Small intestine (tissue), 7 donors: Measurements from ENCODE around the gene DLX2. TPM values are rescaled to one million over a fixed set of nuclear protein-coding genes. Genes with fewer than 3 reads are reported as not detected.

ENCODE experiments used
- DNase-seq, 2 donors: peaks; one replicate each; pipeline versions ENCODE4 v3.0.0 to v3.0.0-alpha.2; 2013
- FAIRE-seq: peaks from 2 replicates; lab custom pipeline; 2012; peaks lifted over from hg19 to GRCh38; lab: Jason Lieb, UNC
- H3K27ac ChIP-seq, 3 donors: one replicate each; pipeline ENCODE4 v1.5.1; 2013; ENCODE audit warnings: low read length in 2 of 3, mild to moderate bottlenecking in 2 of 3, control low read depth in 1 of 3, inconsistent platforms in 1 of 3, low read depth in 1 of 3, moderate library complexity in 1 of 3
- H3K27me3 ChIP-seq, 3 donors: one replicate each; pipeline ENCODE4 v1.6.1; 2013; ENCODE audit warnings: low read length in 3 of 3, inconsistent platforms in 1 of 3; ENCODE audit not compliant: control insufficient read depth in 3 of 3, insufficient read depth in 3 of 3
- H3K36me3 ChIP-seq, 3 donors: one replicate each; pipeline ENCODE4 v1.6.1; 2013; ENCODE audit warnings: low read length in 3 of 3, inconsistent platforms in 1 of 3, low read depth in 1 of 3, mild to moderate bottlenecking in 1 of 3, moderate library complexity in 1 of 3; ENCODE audit not compliant: control insufficient read depth in 3 of 3, insufficient read depth in 2 of 3
- H3K4me1 ChIP-seq, 3 donors: one replicate each; pipeline ENCODE4 v1.6.1; 2013; ENCODE audit warnings: low read length in 2 of 3, inconsistent platforms in 1 of 3, low read depth in 1 of 3, mild to moderate bottlenecking in 1 of 3, moderate library complexity in 1 of 3; ENCODE audit not compliant: control insufficient read depth in 3 of 3, insufficient read depth in 2 of 3
- H3K4me3 ChIP-seq, 3 donors: one replicate each; pipeline ENCODE4 v1.5.1; 2013; ENCODE audit warnings: low read length in 3 of 3, control low read depth in 1 of 3, inconsistent platforms in 1 of 3, low read depth in 1 of 3, mild to moderate bottlenecking in 1 of 3, moderate library complexity in 1 of 3
- H3K9me3 ChIP-seq, 2 donors: one replicate each; pipeline ENCODE4 v1.6.1; 2013; ENCODE audit warnings: low read depth in 1 of 2, low read length in 1 of 2; ENCODE audit not compliant: control insufficient read depth in 2 of 2, insufficient read depth in 1 of 2
- WGBS, 3 donors: extraction: QIAGEN DNeasy Blood & Tissue Kit; methylation state at CpG; one replicate each; pipeline ENCODE4 v1.1.7; 2013; 5-methylcytosine and 5-hydroxymethylcytosine counted together
- polyA plus RNA-seq, 4 donors: library from polyadenylated mRNA; stranded (reverse) in 3 of 4; unstranded in 1 of 4; fragments of 200-250 nt in 3 of 4; fragments of 120-200 nt in 1 of 4; gene quantifications; one replicate each; pipeline versions ENCODE4 v1.2.1 to v1.2.3, GENCODE V29; 2013
- donor health status: healthy with polysubstance abuse.
- donor health status: control.
- donor health status: control.
- donor health status: Bipolar disorder and iron deficiency.
- donor health status: healthy.

The DLX2 gene
- polyA plus RNA-seq, 4 donors, result 0.18 to 0.19 TPM; not detected in 2

GRCh38 chr2:172103471-172104272 lies 972 bp upstream of the DLX2 start:
- Histone ChIP-seq H3K9me3 (no peaks in the 10 kb centered on the region), H3K4me1 (peaks cover 5 to 43% (median 6%) of the 10 kb centered on the region in 3 donors), H3K4me3 (no peak overlapping the region), H3K36me3 (no peaks in the 10 kb centered on the region), H3K27me3 (peaks cover 3 to 100% (median 65%) of the 10 kb centered on the region in 3 donors), H3K27ac (no peak overlapping the region)
- DNase-seq (peak; percentile 77 to 85), FAIRE-seq (no peak)
- 1 to 2% (median 2%) methylated on average over 25 of the region's 25 CpGs for WGBS, 3 donors

DNA sequence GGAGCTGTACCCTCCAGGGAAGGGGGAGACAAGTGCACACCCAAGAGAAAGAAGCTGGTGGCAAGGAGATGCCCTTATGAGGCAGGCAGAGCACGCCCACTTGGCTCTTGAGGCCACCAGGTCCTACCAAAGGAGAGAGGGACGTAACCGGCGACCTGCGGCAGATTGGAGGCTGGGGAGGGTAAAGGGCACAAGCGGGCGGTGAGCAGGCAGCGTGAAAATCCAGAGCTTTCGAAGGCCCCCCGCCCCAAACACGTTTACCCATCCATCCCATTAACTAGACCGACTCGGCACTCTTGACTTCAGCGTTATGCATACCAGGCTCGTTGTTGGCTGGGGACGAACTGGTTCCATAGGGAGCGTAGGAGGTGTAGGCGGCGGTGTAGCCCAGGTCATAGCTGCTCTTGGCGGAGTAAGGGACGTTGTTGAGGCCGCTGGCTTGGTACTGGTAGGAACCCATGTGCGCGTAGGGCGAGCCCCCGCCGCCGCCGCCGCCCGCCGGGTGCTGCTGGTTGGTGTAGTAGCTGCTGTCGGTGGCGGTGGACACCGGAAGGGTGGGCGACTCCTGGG lies 794 bp downstream of the DLX2 start:
- Histone ChIP-seq H3K36me3 (no peaks in the 10 kb centered on the region), H3K27me3 (peaks cover 0 to 100% (median 66%) of the 10 kb centered on the region in 3 donors), H3K9me3 (no peaks in the 10 kb centered on the region), H3K27ac (peak overlapping the region in 1 of 3 donors; percentile 1), H3K4me3 (peak overlapping the region in 2 of 3 donors; percentile 36 to 50), H3K4me1 (peaks cover 6 to 40% (median 6%) of the 10 kb centered on the region in 3 donors)
- FAIRE-seq (no peak), DNase-seq (peak in 1 of 2 donors; percentile 61)
- whole genome bisulfite sequencing, 3 donors, result 1 to 3% (median 2%) methylated on average over 36 of the region's 36 CpGs

GRCh38 chr2:172100935-172101820 lies 1.5 kb downstream of the DLX2 start:
- WGBS, 3 donors, result 3 to 6% (median 4%) methylated on average over 54 of the region's 54 CpGs
- Histone ChIP-seq H3K36me3 (no peaks in the 10 kb centered on the region), H3K27me3 (peaks cover 0 to 100% (median 66%) of the 10 kb centered on the region in 3 donors), H3K9me3 (no peaks in the 10 kb centered on the region), H3K27ac (no peak overlapping the region), H3K4me3 (peak overlapping the region in 2 of 3 donors; percentile 25 to 36), H3K4me1 (peaks cover 8 to 36% (median 9%) of the 10 kb centered on the region in 3 donors)
- DNase-seq (peak in 1 of 2 donors; percentile 42), FAIRE-seq (no peak)

GRCh38 chr2:172100080-172100934 lies 2.4 kb downstream of the DLX2 start:
- WGBS, 3 donors, result 3 to 4% (median 3%) methylated on average over 57 to 72 of the region's 72 CpGs
- peaks cover 9 to 35% (median 11%) of the 10 kb centered on the region in 3 donors for H3K4me1 ChIP-seq
- H3K27ac ChIP-seq, result no peak overlapping the region
- H3K27me3 ChIP-seq, result peaks cover 0 to 100% (median 64%) of the 10 kb centered on the region in 3 donors
- no peaks in the 10 kb centered on the region for H3K9me3 ChIP-seq
- peak overlapping the region in 1 of 3 donors; percentile 16 for H3K4me3 ChIP-seq
- FAIRE-seq (no peak), DNase-seq (peak in 1 of 2 donors; percentile 38)
- H3K36me3 ChIP-seq, result no peaks in the 10 kb centered on the region

- Histone ChIP-seq H3K4me3 (peak overlapping the region in 2 of 3 donors; percentile 16 to 26), H3K9me3 (no peaks in the 10 kb centered on the region), H3K27ac (no peak overlapping the region), H3K27me3 (peaks cover 0 to 100% (median 69%) of the 10 kb centered on the region in 3 donors), H3K4me1 (peaks cover 9 to 39% (median 18%) of the 10 kb centered on the region in 3 donors), H3K36me3 (no peaks in the 10 kb centered on the region)
- DNase-seq (no peak), FAIRE-seq (no peak)
- 5 to 8% (median 6%) methylated on average over 12 to 13 of the region's 13 CpGs for WGBS, 3 donors
Measured at GRCh38 chr2:172099472-172100079, 3.1 kb downstream of the DLX2 start.

DNA sequence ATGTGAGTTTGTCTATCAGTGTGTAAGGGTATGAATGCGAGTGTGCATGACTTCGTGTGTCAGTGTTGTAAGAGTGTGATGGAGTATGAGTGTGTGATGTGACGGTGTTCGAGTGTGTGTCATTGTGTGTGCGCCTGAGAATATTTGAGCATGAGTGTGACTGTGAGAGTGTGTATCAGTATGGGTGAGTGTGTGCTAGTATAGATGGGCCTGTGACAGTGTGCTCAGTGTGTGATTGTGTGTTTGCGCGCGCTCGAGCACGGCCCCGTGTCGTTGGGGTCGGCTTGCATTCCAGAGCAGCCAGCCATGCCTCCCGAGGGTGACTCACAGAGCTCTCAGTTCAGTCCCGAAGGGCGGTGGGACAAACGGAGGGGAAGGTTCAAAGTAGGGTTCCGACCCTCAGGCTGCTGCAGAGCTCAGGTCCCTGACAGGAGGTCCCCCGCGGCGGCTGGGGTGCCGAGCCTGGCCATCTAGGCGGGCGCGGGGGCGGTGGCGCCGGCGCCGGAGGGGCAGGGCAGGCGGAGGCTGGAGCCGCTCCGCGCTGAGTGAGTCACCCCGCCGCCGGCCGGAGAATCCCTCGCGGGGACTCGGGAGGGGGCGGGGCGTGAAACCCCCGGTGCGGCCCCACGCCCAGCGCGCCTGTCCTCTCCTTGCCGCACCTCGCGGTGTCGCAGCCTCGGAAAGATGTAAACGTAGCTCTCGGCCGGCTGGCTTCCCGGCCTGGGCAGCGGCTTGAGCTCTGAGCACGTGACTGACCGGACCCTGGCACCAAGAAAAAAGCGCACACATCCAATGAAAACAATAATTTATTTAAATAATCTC lies 3.8 kb downstream of the DLX2 start:
- no peak for FAIRE-seq
- 3 to 4% (median 3%) methylated on average over 57 to 61 of the region's 61 CpGs for WGBS, 3 donors
- Histone ChIP-seq H3K9me3 (no peaks in the 10 kb centered on the region), H3K27me3 (peaks cover 3 to 100% (median 73%) of the 10 kb centered on the region in 3 donors), H3K4me1 (peaks cover 9 to 39% (median 21%) of the 10 kb centered on the region in 3 donors), H3K27ac (no peak overlapping the region), H3K36me3 (no peaks in the 10 kb centered on the region), H3K4me3 (peak overlapping the region in 1 of 3 donors; percentile 26)
- DNase-seq, result peak in 1 of 2 donors; percentile 69

DNA sequence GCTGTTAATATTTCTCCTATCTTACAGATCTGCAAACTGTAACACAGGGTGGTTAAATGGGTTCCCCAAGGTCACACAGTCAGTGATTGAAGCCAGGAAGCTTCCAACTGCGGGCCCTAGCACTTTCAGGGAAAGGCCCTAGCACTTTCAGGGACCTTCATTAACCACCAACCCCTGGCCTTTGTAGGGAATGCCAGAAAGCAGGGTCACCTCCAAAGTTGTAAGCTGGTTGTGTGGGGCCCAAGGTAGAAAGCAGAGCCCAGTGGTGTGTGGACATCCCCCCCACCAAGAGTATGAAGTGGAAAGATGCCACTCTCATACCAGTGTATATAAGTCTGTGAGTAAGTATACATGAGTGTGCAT lies 4.4 kb downstream of the DLX2 start:
- Histone ChIP-seq H3K9me3 (no peaks in the 10 kb centered on the region), H3K4me3 (no peak overlapping the region), H3K27ac (no peak overlapping the region), H3K27me3 (peaks cover 3 to 100% (median 76%) of the 10 kb centered on the region in 3 donors), H3K36me3 (no peaks in the 10 kb centered on the region), H3K4me1 (peaks cover 9 to 36% (median 21%) of the 10 kb centered on the region in 3 donors)
- no peak for DNase-seq
- WGBS, 3 donors, result 32 to 45% (median 38%) methylated on average over 1 of the region's 1 CpG
- no peak for FAIRE-seq
